Pancreas (tissue), 10 donors: ENCODE results near the gene VGF. TPM values are rescaled to one million over a fixed set of nuclear protein-coding genes. Genes with fewer than 3 reads are reported as not detected.

Experiments used
- ATAC-seq, 4 donors: fragments of 200-7000 bp; cut with Tn5 transposase; one replicate each; pipeline versions ENCODE4 v1.8.0 to v1.9.1; 2020; ENCODE audit warnings: mild to moderate bottlenecking in 4 of 4, moderate library complexity in 4 of 4
- DNase-seq, 6 donors: peaks; one replicate each; pipeline ENCODE4 v3.0.0-alpha.2; 2020
- FAIRE-seq: peaks from 2 replicates; lab custom pipeline; 2012; peaks lifted over from hg19 to GRCh38; lab: Jason Lieb, UNC
- H3K27ac ChIP-seq, 4 donors: fragments of 200-600 bp; sonication (generic); 1 replicate in 3 of 4; 2 replicates in 1 of 4; pipeline versions ENCODE4 v1.5.0 to v1.8.0; 2020
- H3K27me3 ChIP-seq, 4 donors: fragments of 200-600 bp; one replicate each; pipeline ENCODE4 v1.8.0; 2021
- H3K36me3 ChIP-seq, 3 donors: fragments of 200-600 bp; sonication (generic) in 1 of 3; one replicate each; pipeline versions ENCODE4 v1.5.0 to v1.8.0; 2020 to 2021
- H3K4me1 ChIP-seq, 3 donors: fragments of 200-600 bp; one replicate each; pipeline ENCODE4 v1.8.0; 2021
- H3K4me3 ChIP-seq, 4 donors: fragments of 200-600 bp; sonication (generic) in 2 of 4; one replicate each; pipeline versions ENCODE4 v1.5.0 to v1.8.0; 2020 to 2021
- H3K9me3 ChIP-seq, 4 donors: fragments of 200-600 bp; one replicate each; pipeline ENCODE4 v1.8.0; 2021
- WGBS, 2 donors: extraction: QIAGEN DNeasy Blood & Tissue Kit; methylation state at CpG; one replicate each; pipeline ENCODE4 v1.1.7; 2013; 5-methylcytosine and 5-hydroxymethylcytosine counted together
- intact Hi-C, 3 donors: fragments of 100-400 bp; cut with DNase I; formaldehyde crosslinking; loops; one replicate each; pipeline versions ENCODE4 v1.11.1 to v1.14.2; 2022
- polyA plus RNA-seq, 2 donors: library from polyadenylated mRNA; stranded (reverse); fragments of 200-250 nt; gene quantifications; one replicate each; pipeline ENCODE4 v1.2.3, GENCODE V29; 2013
- total RNA-seq, 6 donors: library from RNA; stranded (reverse); fragmentation: NEBNext Ultra II Directional in 4 of 6; extraction: Animal tissue kit (Norgen Biotek cat#: 25700) in 4 of 6; gene quantifications; one replicate each; pipeline versions ENCODE4 v1.2.1 to v1.2.4, GENCODE V29; 2021 to 2023
- TF ChIP-seq, protein P1 (sequence below), 4 donors: fragments of 200-600 bp; sonication (generic) in 3 of 4; IDR thresholded peaks; one replicate each; pipeline versions ENCODE4 v1.5.0 to v1.8.0; 2021; ENCODE audit warnings: antibody characterized with exemption in 4 of 4
- donor health status: healthy with polysubstance abuse.
- donor health status: DM: no; HTN: no; CAD: no; lungs with moderate emphysema.
- donor health status: DM: no; HTN: no; CAD: no.
- donor health status: control.
- donor health status: control.
- donor health status: Bipolar disorder and iron deficiency.
- donor health status: DM: yes; HTN: yes; CAD: no.
- donor health status: DM: no; HTN: no; CAD: no.
- donor health status: DM: no; HTN: no; CAD: no.
- donor health status: DM: yes; HTN: yes; CAD: no.

Gene VGF
- total and polyA plus RNA-seq, 8 donors: 1.3 to 82.7 (median 22.4) TPM

DNA sequence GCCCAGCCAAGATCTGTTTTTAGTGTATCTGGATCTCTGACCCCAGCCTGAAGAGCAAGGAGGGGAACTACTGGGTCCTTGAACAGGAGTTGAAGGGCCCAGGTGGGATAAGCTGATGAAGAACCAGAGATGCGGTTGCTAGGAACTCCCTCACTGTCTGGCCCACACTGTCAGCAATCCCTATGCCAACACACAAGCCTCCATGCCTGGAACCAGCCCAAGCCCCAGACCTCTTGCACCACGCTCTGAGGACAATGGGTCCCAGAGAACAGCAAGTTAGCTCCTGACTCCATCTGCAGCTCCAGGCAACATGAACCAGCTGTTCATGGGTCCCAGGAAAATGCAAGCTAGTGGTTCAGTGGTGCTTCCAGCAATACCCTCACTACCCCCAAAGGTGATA, 12.3 kb upstream of the VGF start:
- Histone ChIP-seq H3K4me1 (peaks cover 3 to 17% (median 7%) of the 10 kb centered on the region in 3 donors), H3K9me3 (no peaks in the 10 kb centered on the region), H3K4me3 (no peak overlapping the region), H3K27ac (no peak overlapping the region), H3K36me3 (no peaks in the 10 kb centered on the region), H3K27me3 (peaks cover 0 to 39% (median 13%) of the 10 kb centered on the region in 4 donors)
- ATAC-seq (no peak), DNase-seq (no peak), FAIRE-seq (no peak)
- WGBS, 2 donors: 84 to 87% methylated on average over 2 of the region's 2 CpGs
- intact Hi-C loops: no loop called here
- TF ChIP-seq, protein P1, sequence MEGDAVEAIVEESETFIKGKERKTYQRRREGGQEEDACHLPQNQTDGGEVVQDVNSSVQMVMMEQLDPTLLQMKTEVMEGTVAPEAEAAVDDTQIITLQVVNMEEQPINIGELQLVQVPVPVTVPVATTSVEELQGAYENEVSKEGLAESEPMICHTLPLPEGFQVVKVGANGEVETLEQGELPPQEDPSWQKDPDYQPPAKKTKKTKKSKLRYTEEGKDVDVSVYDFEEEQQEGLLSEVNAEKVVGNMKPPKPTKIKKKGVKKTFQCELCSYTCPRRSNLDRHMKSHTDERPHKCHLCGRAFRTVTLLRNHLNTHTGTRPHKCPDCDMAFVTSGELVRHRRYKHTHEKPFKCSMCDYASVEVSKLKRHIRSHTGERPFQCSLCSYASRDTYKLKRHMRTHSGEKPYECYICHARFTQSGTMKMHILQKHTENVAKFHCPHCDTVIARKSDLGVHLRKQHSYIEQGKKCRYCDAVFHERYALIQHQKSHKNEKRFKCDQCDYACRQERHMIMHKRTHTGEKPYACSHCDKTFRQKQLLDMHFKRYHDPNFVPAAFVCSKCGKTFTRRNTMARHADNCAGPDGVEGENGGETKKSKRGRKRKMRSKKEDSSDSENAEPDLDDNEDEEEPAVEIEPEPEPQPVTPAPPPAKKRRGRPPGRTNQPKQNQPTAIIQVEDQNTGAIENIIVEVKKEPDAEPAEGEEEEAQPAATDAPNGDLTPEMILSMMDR (IDR thresholded peaks at IDR 0.05): no peak

DNA sequence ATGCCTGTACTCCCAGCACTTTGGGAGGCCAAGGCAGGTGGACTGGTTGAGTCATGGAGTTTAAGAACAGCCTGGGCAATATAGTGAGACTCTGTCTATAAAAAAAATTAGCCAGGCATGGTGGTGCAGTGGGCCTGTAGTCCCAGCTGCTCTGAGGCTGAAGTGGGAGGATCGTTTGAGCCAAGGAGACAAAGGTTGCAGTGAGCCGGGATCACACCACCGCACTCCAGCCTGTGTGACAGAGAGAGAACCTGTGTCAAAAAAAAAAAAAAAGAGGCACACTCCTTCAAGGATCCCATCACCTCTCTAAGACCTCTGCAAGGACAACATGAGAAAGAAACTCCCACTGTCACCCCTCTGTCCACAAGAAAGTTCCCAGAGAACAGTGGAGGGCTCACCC, 10.3 kb upstream of the VGF start:
- no peaks in the 10 kb centered on the region for H3K9me3 ChIP-seq
- H3K36me3 ChIP-seq: no peaks in the 10 kb centered on the region
- TF ChIP-seq, protein P1 (IDR thresholded peaks at IDR 0.05): no peak
- H3K4me3 ChIP-seq: no peak overlapping the region
- H3K27me3 ChIP-seq: peaks cover 5 to 48% (median 12%) of the 10 kb centered on the region in 4 donors
- H3K4me1 ChIP-seq: peaks cover 8 to 17% (median 13%) of the 10 kb centered on the region in 3 donors
- DNase-seq (no peak), ATAC-seq (no peak), FAIRE-seq (no peak)
- no peak overlapping the region for H3K27ac ChIP-seq
- intact Hi-C loops: no loop called here
- 38 to 39% methylated on average over 3 of the region's 3 CpGs for WGBS, 2 donors

DNA sequence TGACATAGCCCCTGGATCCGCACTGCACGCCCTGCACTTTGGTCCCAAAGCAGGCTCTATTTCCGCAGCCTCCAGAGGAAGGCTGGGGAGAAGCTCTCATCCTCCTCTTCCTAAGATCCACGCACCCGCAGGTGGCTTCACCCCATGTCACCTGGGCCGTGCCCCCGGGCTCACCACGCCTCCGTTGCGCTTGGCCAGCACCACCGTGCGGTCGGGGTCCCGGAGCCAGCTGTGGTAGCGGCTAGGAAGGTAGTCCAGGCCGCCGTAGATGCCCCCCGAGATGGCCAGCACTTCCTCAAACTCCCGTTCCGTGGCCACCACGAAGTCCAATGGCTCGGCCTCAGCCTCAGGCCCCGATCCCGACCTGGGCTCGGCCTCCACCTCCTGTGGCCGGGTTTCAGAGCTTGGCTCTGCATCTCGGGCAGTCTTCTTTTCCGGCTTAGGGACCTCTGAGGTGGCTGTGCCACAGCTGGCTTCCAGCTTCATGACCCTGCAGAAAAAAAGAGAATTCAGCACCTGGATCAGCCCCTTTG, 9.0 kb upstream of the VGF start:
- TF ChIP-seq, protein P1 (IDR thresholded peaks at IDR 0.05): no peak
- 16 to 20% methylated on average over 28 of the region's 28 CpGs for WGBS, 2 donors
- Histone ChIP-seq H3K27me3 (peaks cover 0 to 48% (median 7%) of the 10 kb centered on the region in 4 donors), H3K4me3 (no peak overlapping the region), H3K27ac (no peak overlapping the region), H3K4me1 (peaks cover 8 to 13% (median 12%) of the 10 kb centered on the region in 3 donors), H3K36me3 (no peaks in the 10 kb centered on the region), H3K9me3 (no peaks in the 10 kb centered on the region)
- intact Hi-C loops: no loop called here
- FAIRE-seq (no peak), ATAC-seq (no peak), DNase-seq (no peak)

DNA sequence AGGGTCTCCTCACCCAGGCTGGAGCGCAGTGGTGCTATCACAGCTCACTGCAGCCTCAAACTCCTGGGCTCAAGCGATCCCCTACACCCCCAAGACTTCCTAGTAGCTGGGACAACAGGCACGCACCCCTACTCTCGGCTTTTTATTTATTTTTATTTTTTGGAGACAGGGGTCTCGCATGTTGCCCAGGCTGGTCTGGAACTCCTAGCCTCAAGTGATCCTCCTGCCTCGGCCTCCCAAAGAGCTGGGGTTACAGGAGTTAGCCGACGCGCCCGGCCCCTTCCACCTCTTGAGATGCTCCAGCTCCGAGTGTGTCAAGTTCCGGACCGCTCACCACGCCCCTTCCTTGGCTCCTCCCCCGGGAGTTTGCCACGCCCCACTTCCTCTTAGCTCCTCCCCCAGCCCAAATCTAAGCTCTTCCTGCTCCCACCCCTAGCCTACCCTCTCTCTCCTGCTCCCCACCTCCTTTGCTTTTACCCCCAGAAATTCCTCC, 8.4 kb upstream of the VGF start:
- Histone ChIP-seq H3K36me3 (no peaks in the 10 kb centered on the region), H3K9me3 (no peaks in the 10 kb centered on the region), H3K27ac (no peak overlapping the region), H3K27me3 (peaks cover 0 to 53% (median 7%) of the 10 kb centered on the region in 4 donors), H3K4me1 (peaks cover 8 to 13% (median 12%) of the 10 kb centered on the region in 3 donors), H3K4me3 (peak overlapping the region in 1 of 4 donors; percentile 26)
- FAIRE-seq: no peak
- 6 to 11% methylated on average over 16 of the region's 16 CpGs for WGBS, 2 donors
- DNase-seq: peak in 2 of 6 donors; percentile 43 to 67
- TF ChIP-seq, protein P1 (IDR thresholded peaks at IDR 0.05): no peak
- peak in 3 of 4 donors; percentile 22 to 50 (median 26) for ATAC-seq
- intact Hi-C loops: no loop called here
